Measurements from ENCODE around the gene ASPA. TPM values are rescaled to one million over a fixed set of nuclear protein-coding genes. Genes with fewer than 3 reads are reported as not detected.

The ASPA gene
- total RNA-seq, 1 donor from 2014 or later = not detected

DNA sequence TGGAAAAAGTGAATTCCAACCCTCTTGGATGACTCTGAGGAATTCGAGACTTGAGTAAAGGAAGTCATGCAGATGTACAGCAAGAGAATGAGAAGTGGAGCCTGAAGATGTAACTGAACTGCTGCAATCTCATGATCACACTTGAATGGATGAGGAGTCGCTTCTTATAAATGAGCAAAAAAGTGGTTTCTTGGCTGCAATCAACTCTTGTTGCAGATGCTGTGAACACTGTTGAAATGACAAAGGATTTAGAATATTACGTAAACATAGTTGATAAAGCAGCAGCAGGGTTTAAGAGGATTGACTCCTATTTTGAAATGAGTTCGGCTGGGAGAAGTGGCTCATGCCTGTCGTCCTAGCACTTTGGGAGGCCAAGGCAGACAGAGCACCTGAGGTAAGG is 25.5 kb downstream of the ASPA start:
- H3K36me3 Mint-ChIP-seq (ENCODE audit: low read depth) = peaks cover 12% of the 10 kb centered on the region
- peaks cover 10% of the 10 kb centered on the region for H3K4me1 Mint-ChIP-seq
- H3K9me3 Mint-ChIP-seq = peaks cover 5% of the 10 kb centered on the region
- TF ChIP-seq, protein P1, sequence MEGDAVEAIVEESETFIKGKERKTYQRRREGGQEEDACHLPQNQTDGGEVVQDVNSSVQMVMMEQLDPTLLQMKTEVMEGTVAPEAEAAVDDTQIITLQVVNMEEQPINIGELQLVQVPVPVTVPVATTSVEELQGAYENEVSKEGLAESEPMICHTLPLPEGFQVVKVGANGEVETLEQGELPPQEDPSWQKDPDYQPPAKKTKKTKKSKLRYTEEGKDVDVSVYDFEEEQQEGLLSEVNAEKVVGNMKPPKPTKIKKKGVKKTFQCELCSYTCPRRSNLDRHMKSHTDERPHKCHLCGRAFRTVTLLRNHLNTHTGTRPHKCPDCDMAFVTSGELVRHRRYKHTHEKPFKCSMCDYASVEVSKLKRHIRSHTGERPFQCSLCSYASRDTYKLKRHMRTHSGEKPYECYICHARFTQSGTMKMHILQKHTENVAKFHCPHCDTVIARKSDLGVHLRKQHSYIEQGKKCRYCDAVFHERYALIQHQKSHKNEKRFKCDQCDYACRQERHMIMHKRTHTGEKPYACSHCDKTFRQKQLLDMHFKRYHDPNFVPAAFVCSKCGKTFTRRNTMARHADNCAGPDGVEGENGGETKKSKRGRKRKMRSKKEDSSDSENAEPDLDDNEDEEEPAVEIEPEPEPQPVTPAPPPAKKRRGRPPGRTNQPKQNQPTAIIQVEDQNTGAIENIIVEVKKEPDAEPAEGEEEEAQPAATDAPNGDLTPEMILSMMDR (conservative IDR thresholded peaks at IDR 0.05) = no peak
- H3K27me3 Mint-ChIP-seq (ENCODE audit: low read depth) = no peaks in the 10 kb centered on the region
- DNase-seq (ENCODE audit: low read depth, low spot score) = no peak
- no peak overlapping the region for H3K27ac Mint-ChIP-seq (ENCODE audit: unreplicated experiment)
- no peak overlapping the region for H3K4me3 Mint-ChIP-seq

DNA sequence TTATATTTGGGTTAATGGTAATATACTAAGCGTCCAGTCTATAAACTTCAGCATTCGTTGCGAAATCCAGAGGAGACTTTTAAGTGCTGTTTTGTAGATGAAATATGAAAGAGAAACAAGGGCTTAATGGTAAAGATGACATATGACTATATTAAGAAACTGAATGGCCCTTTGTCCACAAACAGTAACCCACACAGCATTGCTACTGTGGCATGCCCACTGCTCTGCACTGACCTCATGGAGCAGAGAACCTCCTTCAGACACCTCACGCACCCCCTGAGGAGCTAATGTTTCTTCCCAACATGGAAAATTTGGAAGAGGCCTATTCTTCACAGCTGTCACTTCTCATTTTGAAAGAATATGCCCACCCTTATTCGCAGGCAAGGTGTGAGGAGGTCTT is 26.7 kb downstream of the ASPA start:
- Mint-ChIP-seq H3K36me3 (ENCODE audit: low read depth) (peaks cover 12% of the 10 kb centered on the region), H3K9me3 (peaks cover 5% of the 10 kb centered on the region), H3K4me3 (no peak overlapping the region), H3K27ac (ENCODE audit: unreplicated experiment) (peak overlapping the region; percentile 16), H3K4me1 (peaks cover 10% of the 10 kb centered on the region), H3K27me3 (ENCODE audit: low read depth) (no peaks in the 10 kb centered on the region)
- TF ChIP-seq, protein P1 (conservative IDR thresholded peaks at IDR 0.05) = no peak
- no peak for DNase-seq (ENCODE audit: low read depth, low spot score)

DNA sequence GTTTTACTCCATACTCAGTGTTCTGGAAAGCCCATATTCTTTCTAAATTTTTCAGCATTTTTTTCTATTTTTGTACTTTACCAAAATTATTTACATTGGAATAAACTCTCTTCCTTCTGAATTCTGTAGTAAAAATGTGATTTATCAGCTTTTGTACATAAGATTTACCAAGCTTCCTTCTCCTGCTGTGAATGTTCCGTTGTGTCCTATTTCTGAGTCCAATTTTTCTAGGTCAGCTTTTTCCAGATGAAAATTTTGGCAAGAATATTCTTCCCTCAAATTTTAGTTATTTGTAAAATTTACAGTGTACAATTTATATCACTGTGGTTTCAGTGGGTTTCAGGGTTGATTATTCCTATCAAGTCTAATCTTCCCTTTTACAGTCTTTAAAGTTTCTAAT is 27.5 kb downstream of the ASPA start:
- Mint-ChIP-seq H3K27ac (ENCODE audit: unreplicated experiment) (no peak overlapping the region), H3K4me1 (peaks cover 10% of the 10 kb centered on the region), H3K27me3 (ENCODE audit: low read depth) (no peaks in the 10 kb centered on the region), H3K4me3 (no peak overlapping the region), H3K9me3 (peaks cover 5% of the 10 kb centered on the region), H3K36me3 (ENCODE audit: low read depth) (peaks cover 12% of the 10 kb centered on the region)
- DNase-seq (ENCODE audit: low read depth, low spot score) = no peak
- TF ChIP-seq, protein P1 (conservative IDR thresholded peaks at IDR 0.05) = no peak

DNA sequence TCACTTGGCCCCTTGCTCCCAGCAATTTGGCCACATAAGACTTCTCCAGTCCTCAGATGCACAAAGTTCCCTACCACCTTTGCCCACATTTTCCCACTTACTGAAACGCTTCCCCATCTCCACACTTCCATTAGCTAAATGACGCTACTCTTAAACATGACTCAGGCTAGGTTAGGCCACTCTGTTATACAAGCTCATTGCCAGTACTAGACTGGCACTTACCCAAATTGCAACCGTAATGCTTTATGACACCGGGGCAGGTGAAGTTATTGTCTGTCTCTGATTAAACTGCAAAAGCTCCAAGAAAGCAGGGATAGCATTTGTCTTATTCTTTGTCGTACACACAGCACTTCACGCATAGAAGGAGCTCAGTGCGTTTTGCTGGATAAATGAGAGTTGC is 29.2 kb downstream of the ASPA start:
- Mint-ChIP-seq H3K27ac (ENCODE audit: unreplicated experiment) (no peak overlapping the region), H3K27me3 (ENCODE audit: low read depth) (no peaks in the 10 kb centered on the region), H3K36me3 (ENCODE audit: low read depth) (peaks cover 18% of the 10 kb centered on the region), H3K4me1 (peaks cover 10% of the 10 kb centered on the region), H3K4me3 (no peak overlapping the region), H3K9me3 (peaks cover 7% of the 10 kb centered on the region)
- TF ChIP-seq, protein P1 (conservative IDR thresholded peaks at IDR 0.05) = no peak
- DNase-seq (ENCODE audit: low read depth, low spot score) = no peak

DNA sequence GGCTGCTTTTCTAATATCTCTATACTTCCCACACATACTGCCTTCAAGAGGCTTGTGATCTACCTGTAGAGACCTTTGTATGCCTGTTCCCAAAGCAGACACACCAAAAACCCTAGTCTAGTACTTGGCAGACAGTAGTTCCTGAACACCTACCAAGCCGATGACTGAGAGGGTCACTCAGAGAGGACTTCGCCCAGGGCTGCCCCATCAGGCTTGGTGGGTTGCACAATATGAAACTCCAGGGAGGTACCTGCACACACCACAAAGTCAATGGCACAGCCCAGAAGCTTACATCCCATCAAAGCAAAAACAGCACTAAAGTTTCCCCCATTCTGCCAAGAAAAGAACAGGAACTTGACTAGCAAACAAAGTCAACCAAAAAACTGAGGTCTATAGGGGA is 30.3 kb downstream of the ASPA start:
- TF ChIP-seq, protein P1 (conservative IDR thresholded peaks at IDR 0.05) = no peak
- Mint-ChIP-seq H3K36me3 (ENCODE audit: low read depth) (peaks cover 14% of the 10 kb centered on the region), H3K9me3 (peaks cover 4% of the 10 kb centered on the region), H3K27me3 (ENCODE audit: low read depth) (no peaks in the 10 kb centered on the region), H3K27ac (ENCODE audit: unreplicated experiment) (no peak overlapping the region), H3K4me3 (no peak overlapping the region), H3K4me1 (peaks cover 16% of the 10 kb centered on the region)
- DNase-seq (ENCODE audit: low read depth, low spot score) = no peak

DNA sequence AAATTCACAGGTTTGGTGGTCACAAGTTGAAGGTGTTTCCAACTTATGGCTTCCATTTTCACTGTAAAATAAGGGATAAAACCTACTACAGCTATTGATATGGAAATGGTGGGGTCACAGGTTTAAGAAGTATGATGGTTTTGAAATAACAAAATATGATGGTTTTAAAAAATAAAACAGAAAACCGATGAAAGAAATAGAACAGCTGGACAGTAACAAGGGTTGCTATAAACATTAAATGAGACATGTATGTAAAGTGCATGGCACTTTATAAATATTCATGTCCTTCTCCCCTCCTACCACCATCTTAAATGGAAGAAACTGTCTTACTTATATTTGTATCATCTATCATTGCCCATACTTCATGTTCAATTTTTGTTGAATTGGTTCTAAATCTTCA is 31.3 kb downstream of the ASPA start:
- H3K27ac Mint-ChIP-seq (ENCODE audit: unreplicated experiment) = no peak overlapping the region
- peaks cover 2% of the 10 kb centered on the region for H3K9me3 Mint-ChIP-seq
- H3K4me1 Mint-ChIP-seq = peaks cover 22% of the 10 kb centered on the region
- peaks cover 7% of the 10 kb centered on the region for H3K36me3 Mint-ChIP-seq (ENCODE audit: low read depth)
- no peak overlapping the region for H3K4me3 Mint-ChIP-seq
- DNase-seq (ENCODE audit: low read depth, low spot score) = no peak
- H3K27me3 Mint-ChIP-seq (ENCODE audit: low read depth) = peaks cover 2% of the 10 kb centered on the region
- TF ChIP-seq, protein P1 (conservative IDR thresholded peaks at IDR 0.05) = no peak
